CD14-positive monocyte (primary cell): Measurements from ENCODE around the gene SLC30A10. TPM values are rescaled to one million over a fixed set of nuclear protein-coding genes. Genes with fewer than 3 reads are reported as not detected.
"Not testable (repeated sequence)": the region's sequence is repeated elsewhere in the genome, so short reads cannot be mapped to it uniquely, and the experiment has no call there.

Experiments used
- DNase-seq, 3 donors: peaks; one replicate each; pipeline ENCODE4 v3.0.0-alpha.2; 2011 to 2022
- H2AFZ ChIP-seq: 2 replicates; pipeline ENCODE4 v1.6.0; 2012; ENCODE audit warnings: mild to moderate bottlenecking, low read depth, low read length, inconsistent platforms; ENCODE audit not compliant: insufficient read depth, poor library complexity, severe bottlenecking
- H3K27ac ChIP-seq, 2 donors: 1 replicate in 1 of 2; 2 replicates in 1 of 2; pipeline ENCODE4 v1.5.1; 2012 to 2013; ENCODE audit warnings: low read length in 2 of 2, control low read depth in 1 of 2, inconsistent platforms in 1 of 2, low read depth in 1 of 2, mild to moderate bottlenecking in 1 of 2
- H3K27me3 ChIP-seq, 2 donors: one replicate each; pipeline versions ENCODE4 v1.6.0 to v1.6.1; 2011 to 2013; ENCODE audit warnings: low read length in 2 of 2; ENCODE audit not compliant: control insufficient read depth in 2 of 2, insufficient read depth in 2 of 2
- H3K36me3 ChIP-seq, 2 donors: replicated peaks in 1 of 2; 1 replicate in 1 of 2; 2 replicates in 1 of 2; pipeline versions ENCODE4 v1.5.1 to v1.6.1; 2012 to 2013; ENCODE audit warnings: low read length in 2 of 2, control low read depth in 1 of 2, inconsistent platforms in 1 of 2, mild to moderate bottlenecking in 1 of 2; ENCODE audit not compliant: insufficient read depth in 2 of 2, control insufficient read depth in 1 of 2
- H3K4me1 ChIP-seq, 2 donors: 1 replicate in 1 of 2; 2 replicates in 1 of 2; pipeline versions ENCODE4 v1.5.1 to v1.6.1; 2012 to 2013; ENCODE audit warnings: low read length in 2 of 2, control low read depth in 1 of 2, inconsistent platforms in 1 of 2, mild to moderate bottlenecking in 1 of 2, moderate library complexity in 1 of 2; ENCODE audit not compliant: insufficient read depth in 2 of 2, control insufficient read depth in 1 of 2
- H3K4me2 ChIP-seq: replicated peaks from 2 replicates; pipeline ENCODE3; 2012; ENCODE audit warnings: low read length, moderate library complexity, mild to moderate bottlenecking; ENCODE audit not compliant: poor library complexity, severe bottlenecking; ENCODE audit errors: extremely low read depth
- H3K4me3 ChIP-seq, 3 experiments: fragments of 200-600 bp in 1 of 3; sonication (generic) in 1 of 3; replicated peaks in 1 of 3; 1 replicate in 2 of 3; 2 replicates in 1 of 3; pipeline ENCODE4 v1.5.1; 2011 to 2013; ENCODE audit warnings: low read length in 3 of 3, mild to moderate bottlenecking in 3 of 3, control low read depth in 2 of 3, low read depth in 2 of 3, inconsistent platforms in 1 of 3, moderate library complexity in 1 of 3
- H3K79me2 ChIP-seq: 2 replicates; pipeline ENCODE4 v1.6.0; 2012; ENCODE audit warnings: mild to moderate bottlenecking, control low read depth, inconsistent platforms, low read length, moderate library complexity; ENCODE audit not compliant: insufficient read depth
- H3K9ac ChIP-seq: 2 replicates; pipeline ENCODE4 v1.6.0; 2017; ENCODE audit warnings: low read length, mild to moderate bottlenecking; ENCODE audit not compliant: insufficient read depth, poor library complexity, severe bottlenecking
- H3K9me3 ChIP-seq, 2 donors: replicated peaks in 1 of 2; 1 replicate in 1 of 2; 2 replicates in 1 of 2; pipeline versions ENCODE4 v1.5.1 to v1.6.1; 2012 to 2013; ENCODE audit warnings: low read length in 2 of 2, control low read depth in 1 of 2; ENCODE audit not compliant: control insufficient read depth in 1 of 2, insufficient read depth in 1 of 2
- H4K20me1 ChIP-seq: 2 replicates; pipeline ENCODE4 v1.6.0; 2012; ENCODE audit warnings: mild to moderate bottlenecking, low read length, control low read depth, moderate library complexity; ENCODE audit not compliant: insufficient read depth
- H3K27ac Mint-ChIP-seq, 7 donors: one replicate each; pipeline ENCODE4 v1.8.0; 2020; ENCODE audit warnings: mild to moderate bottlenecking in 7 of 7, mixed read lengths in 7 of 7, moderate library complexity in 6 of 7, inconsistent platforms in 2 of 7
- H3K27me3 Mint-ChIP-seq, 3 donors: one replicate each; pipeline ENCODE4 v1.8.0; 2021 to 2022; ENCODE audit warnings: low read depth in 3 of 3, mild to moderate bottlenecking in 3 of 3, mixed read lengths in 3 of 3, moderate library complexity in 3 of 3, inconsistent platforms in 1 of 3
- H3K36me3 Mint-ChIP-seq, 2 donors: one replicate each; pipeline ENCODE4 v1.8.0; 2020; ENCODE audit warnings: mixed read lengths in 2 of 2, inconsistent platforms in 1 of 2, mild to moderate bottlenecking in 1 of 2
- H3K4me1 Mint-ChIP-seq: one replicate; pipeline ENCODE4 v1.8.0; 2020; ENCODE audit warnings: mild to moderate bottlenecking, mixed read lengths
- H3K4me3 Mint-ChIP-seq, 2 donors: one replicate each; pipeline ENCODE4 v1.8.0; 2020; ENCODE audit warnings: mild to moderate bottlenecking in 2 of 2, mixed read lengths in 2 of 2, moderate library complexity in 1 of 2
- H3K9me3 Mint-ChIP-seq, 7 donors: one replicate each; pipeline ENCODE4 v1.8.0; 2020 to 2022; ENCODE audit warnings: mixed read lengths in 7 of 7, mild to moderate bottlenecking in 6 of 7, moderate library complexity in 6 of 7, inconsistent platforms in 2 of 7
- WGBS: methylation state at CpG from one replicate; pipeline ENCODE4 v1.1.5; 2013; ENCODE audit warnings: missing lambda C conversion rate; ENCODE audit not compliant: insufficient coverage; 5-methylcytosine and 5-hydroxymethylcytosine counted together
- intact Hi-C, 2 donors: fragments of 100-400 bp; cut with micrococcal nuclease; formaldehyde crosslinking; loops; one replicate each; pipeline versions ENCODE4 v1.15.0 to v1.15.1; 2023
- polyA plus RNA-seq, 3 donors: library from polyadenylated mRNA; depleted of rRNA in 1 of 3; unstranded in 2 of 3; stranded (reverse) in 1 of 3; fragments of 300-500 nt in 2 of 3; fragments of >200 nt in 1 of 3; fragmentation: Illumina TruSeq in 2 of 3; gene quantifications; 1 replicate in 2 of 3; 2 replicates in 1 of 3; pipeline ENCODE4 v1.2.3, GENCODE V29; 2012 to 2021
- TF ChIP-seq, protein P1 (sequence below): fragments of 200-600 bp; IDR thresholded peaks from one replicate; pipeline ENCODE4 v1.8.0; 2022; ENCODE audit warnings: antibody characterized with exemption, mild to moderate bottlenecking

Gene SLC30A10
- polyA plus RNA-seq, 3 donors: not detected

DNA sequence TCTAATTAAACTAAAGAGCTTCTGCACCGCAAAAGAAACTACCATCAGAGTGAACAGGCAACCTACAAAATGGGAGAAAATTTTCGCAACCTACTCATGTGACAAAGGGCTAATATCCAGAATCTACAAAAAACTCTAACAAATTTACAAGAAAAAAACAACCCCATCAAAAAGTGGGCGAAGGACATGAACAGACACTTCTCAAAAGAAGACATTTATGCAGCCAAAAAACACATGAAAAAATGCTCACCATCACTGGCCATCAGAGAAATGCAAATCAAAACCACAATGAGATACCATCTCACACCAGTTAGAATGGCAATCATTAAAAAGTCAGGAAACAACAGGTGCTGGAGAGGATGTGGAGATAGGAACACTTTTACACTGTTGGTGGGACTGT lies 20.4 kb upstream of the SLC30A10 start:
- H3K9ac ChIP-seq, H3K4me3 ChIP-seq, H2AFZ ChIP-seq, H3K79me2 ChIP-seq, H3K4me1 Mint-ChIP-seq, H4K20me1 ChIP-seq, H3K27ac Mint-ChIP-seq, H3K9me3 ChIP-seq, H3K27ac ChIP-seq, H3K36me3 ChIP-seq, H3K4me1 ChIP-seq, DNase-seq, H3K36me3 Mint-ChIP-seq, intact Hi-C loops, H3K4me3 Mint-ChIP-seq, H3K4me2 ChIP-seq: not testable (repeated sequence)
- Mint-ChIP-seq H3K27me3 (peaks cover 27 to 30% (median 28%) of the 10 kb centered on the region in 3 donors), H3K9me3 (peaks cover 2 to 15% (median 11%) of the 10 kb centered on the region in 7 donors)
- WGBS: no CpG with 5 or more reads among the region's 3 CpGs
- peaks cover 14 to 16% of the 10 kb centered on the region in 2 donors for H3K27me3 ChIP-seq

DNA sequence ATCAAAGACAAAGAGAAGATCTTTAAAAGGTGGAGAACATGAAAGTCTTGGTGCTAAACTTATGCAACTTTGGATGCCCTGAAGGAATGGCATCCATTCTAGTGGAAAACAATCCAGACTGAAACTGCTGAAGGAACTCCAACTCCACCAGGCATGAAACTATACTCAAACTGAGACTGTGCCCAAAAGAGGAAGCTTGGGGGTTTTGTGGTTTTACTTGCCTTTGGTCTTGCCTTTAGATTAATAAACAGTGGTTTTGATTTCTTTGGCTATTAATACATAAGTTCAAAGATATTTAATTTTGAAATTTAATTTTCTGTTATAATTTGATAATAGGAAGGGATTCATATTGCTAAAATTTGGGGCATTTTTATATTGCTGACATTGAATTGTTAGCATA lies 17.4 kb upstream of the SLC30A10 start:
- H2AFZ ChIP-seq: no peak overlapping the region
- no peaks in the 10 kb centered on the region for H3K4me1 ChIP-seq
- peaks cover 30 to 46% (median 37%) of the 10 kb centered on the region in 3 donors for H3K27me3 Mint-ChIP-seq
- H3K36me3 Mint-ChIP-seq: no peaks in the 10 kb centered on the region
- H3K27ac Mint-ChIP-seq: no peak overlapping the region
- H3K27ac ChIP-seq: no peak overlapping the region
- peaks cover 17 to 21% of the 10 kb centered on the region in 2 donors for H3K27me3 ChIP-seq
- H3K9me3 ChIP-seq: no peaks in the 10 kb centered on the region
- no peak overlapping the region for H3K4me3 ChIP-seq
- no peaks in the 10 kb centered on the region for H4K20me1 ChIP-seq
- no peaks in the 10 kb centered on the region for H3K36me3 ChIP-seq
- no peak overlapping the region for H3K9ac ChIP-seq
- H3K4me3 Mint-ChIP-seq: no peak overlapping the region
- peaks cover 5% of the 10 kb centered on the region for H3K4me1 Mint-ChIP-seq
- no peak overlapping the region for H3K4me2 ChIP-seq
- intact Hi-C loops: no loop called here
- TF ChIP-seq, protein P1, sequence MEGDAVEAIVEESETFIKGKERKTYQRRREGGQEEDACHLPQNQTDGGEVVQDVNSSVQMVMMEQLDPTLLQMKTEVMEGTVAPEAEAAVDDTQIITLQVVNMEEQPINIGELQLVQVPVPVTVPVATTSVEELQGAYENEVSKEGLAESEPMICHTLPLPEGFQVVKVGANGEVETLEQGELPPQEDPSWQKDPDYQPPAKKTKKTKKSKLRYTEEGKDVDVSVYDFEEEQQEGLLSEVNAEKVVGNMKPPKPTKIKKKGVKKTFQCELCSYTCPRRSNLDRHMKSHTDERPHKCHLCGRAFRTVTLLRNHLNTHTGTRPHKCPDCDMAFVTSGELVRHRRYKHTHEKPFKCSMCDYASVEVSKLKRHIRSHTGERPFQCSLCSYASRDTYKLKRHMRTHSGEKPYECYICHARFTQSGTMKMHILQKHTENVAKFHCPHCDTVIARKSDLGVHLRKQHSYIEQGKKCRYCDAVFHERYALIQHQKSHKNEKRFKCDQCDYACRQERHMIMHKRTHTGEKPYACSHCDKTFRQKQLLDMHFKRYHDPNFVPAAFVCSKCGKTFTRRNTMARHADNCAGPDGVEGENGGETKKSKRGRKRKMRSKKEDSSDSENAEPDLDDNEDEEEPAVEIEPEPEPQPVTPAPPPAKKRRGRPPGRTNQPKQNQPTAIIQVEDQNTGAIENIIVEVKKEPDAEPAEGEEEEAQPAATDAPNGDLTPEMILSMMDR: no peak
- DNase-seq: peak; percentile 2 to 15 (median 14)
- H3K9me3 Mint-ChIP-seq: peaks cover 4 to 22% (median 17%) of the 10 kb centered on the region in 7 donors
- no peaks in the 10 kb centered on the region for H3K79me2 ChIP-seq
